Dermis blood vessel endothelial cell (primary cell): ENCODE data around the gene TTLL1. TPM values are rescaled to one million over a fixed set of nuclear protein-coding genes. Genes with fewer than 3 reads are reported as not detected.
A peak's percentile ranks its signal among the peaks of the same experiment; 100 is the strongest.
"Not testable (repeated sequence)": the region's sequence is repeated elsewhere in the genome, so short reads cannot be mapped to it uniquely, and the experiment has no call there.

Source experiments
- DNase-seq: peaks from one replicate; pipeline ENCODE4 v3.0.0; 2010
- total RNA-seq: library from RNA; depleted of rRNA; stranded (reverse); fragments of >200 nt; gene quantifications from 2 replicates; pipeline ENCODE4 v1.2.3, GENCODE V29; 2014

The TTLL1 gene
- total RNA-seq, 1 donor from 2014 or later = 11.1 TPM

DNA sequence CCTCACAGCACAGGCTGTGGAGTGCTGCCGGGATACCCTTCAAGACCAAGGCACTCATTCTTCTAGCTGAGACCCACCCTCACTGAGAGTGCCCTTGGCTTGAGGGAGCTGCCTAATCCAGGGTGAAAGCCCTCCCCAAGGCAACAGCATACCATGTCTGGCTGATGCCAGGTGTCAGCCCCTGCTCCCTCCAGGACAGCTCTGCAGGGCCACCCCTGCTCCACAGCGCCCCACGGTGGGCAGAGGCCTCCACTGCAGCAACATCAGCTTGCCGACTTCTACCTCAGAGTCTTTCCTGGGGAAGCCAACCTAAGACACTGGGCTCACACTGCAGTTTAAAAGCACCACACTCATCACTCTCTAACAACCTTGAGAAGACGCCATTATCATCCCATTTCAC is 29.0 kb downstream of the TTLL1 start:
- peak; percentile 60 for DNase-seq

DNA sequence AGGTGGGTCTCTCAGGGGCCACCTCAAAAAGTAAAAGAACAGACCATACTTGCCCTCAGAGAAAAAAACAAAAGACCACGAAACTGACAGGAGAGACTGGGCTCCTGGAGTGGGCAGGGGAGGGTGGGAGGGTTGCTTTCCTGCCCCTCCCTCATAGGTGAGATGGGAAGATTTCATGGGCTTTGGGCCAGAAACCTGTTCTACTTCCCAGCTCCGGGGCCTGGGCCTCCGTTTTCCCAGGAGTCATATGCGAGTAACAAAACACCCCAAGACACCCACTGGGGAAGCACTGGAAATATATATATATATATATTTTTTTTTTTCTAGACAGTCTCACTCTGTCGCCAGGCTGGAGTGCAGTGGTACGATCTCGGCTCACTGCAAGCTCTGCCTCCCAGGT is 31.6 kb downstream of the TTLL1 start:
- no peak for DNase-seq

DNA sequence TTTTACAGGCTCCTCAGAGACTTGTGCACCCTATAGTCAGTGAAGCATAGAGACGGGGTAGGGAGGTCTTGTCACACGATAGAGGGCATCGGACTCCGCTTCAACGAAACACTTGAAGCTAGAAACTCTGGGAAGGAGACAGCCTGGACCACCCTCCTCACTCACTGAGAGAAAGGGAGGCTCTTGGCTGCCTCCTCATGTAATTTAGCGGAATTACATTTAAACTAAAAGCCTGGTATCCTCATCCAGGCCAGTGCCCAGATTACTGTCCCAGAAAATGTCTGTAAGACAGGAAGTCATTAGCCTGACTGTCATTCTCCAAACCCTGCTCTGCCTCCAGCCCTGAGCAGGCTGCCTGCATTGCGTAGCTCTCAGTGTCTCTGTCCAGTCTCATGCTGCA is 36.0 kb downstream of the TTLL1 start:
- peak; percentile 10 for DNase-seq

DNA sequence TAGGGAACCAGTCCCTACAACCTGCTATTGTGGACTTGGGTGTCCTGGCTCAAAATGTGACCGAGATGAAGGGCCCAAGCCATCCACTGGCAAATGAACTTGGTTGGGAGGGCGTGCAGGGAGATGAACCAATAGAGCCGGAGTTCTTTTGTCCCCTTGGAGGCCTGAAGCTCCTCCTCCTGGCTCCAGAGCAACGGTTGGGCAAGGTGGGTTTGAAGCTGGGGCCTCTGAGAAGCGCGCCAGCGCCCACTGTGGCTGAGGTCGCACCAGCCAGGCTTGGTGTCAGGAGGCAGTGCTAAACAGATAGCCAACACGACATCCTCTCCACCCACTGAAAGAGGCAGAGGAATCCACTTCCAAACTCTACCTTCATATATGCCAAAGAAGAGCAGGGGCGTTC is 38.2 kb downstream of the TTLL1 start:
- peak; percentile 7 for DNase-seq

DNA sequence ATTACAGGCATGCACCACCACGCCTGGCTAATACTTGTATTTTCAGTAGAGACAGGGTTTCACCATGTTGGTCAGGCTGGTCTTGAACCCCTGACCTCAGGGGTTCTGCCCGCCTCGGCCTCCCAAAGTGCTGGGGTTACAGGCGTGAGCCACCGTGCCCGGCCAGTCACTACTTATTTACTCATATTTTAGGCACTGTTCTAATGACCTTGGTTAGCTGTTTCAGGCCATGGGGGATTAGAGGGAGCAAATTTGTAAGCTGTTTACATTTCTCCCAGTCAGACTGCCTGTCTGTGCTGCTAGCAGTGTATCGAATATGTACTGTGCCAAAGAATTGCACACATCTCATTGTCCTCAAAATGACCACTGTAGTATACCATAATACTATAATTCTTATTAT is 41.6 kb downstream of the TTLL1 start:
- DNase-seq = no peak

DNA sequence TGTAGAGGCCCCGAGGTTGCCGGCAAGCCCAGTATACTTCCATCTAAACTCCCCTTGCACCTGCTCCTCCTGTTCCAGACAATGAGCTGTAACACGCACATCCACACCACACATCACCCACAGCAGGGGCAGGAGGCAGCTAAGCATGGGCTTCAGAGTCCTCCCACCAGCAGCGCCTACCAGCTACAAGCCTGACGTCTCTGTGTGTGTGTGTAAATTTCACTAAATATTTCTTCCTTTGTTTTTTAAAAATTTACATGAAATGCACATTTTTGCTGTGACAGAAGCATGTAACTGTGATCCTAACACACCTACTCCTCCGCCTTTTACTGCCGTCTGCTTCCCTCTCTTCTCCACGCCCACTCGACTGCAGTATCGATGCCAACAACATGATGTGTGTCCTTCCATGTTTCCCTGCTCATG is 44.9 kb downstream of the TTLL1 start:
- no peak for DNase-seq

DNA sequence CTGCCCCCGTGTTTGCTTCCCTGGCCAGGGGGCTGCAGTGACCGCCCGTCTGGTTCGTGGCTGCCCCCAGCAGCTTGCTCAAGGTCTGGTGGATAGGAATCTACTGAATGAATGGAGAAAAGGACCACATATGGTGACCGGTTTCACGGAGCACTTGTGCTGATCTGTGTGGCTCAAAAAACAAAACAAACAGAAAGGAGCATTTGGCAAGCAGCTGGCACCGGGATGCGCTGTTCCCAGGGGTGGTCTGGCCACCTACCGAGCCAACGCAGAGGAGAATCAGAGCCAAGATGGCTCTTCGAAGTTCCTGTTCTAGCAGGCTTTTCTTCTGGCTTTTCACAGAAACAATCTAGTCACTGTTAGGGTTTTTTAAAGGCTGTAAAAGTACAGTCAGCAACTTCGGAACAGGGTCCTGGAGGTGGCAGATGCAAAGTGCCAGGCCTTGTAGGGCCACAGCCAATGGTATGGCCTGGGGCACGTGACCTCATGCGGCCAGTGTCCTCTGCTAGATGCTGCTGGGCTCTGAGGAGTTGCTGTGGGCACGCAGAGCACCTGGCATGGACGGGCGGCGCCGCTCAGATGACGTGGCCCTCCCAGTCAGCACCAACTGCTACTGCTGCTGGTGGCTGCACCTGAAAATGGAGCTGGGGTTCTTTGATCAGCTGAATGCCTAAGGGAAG is 47.0 kb downstream of the TTLL1 start:
- no peak for DNase-seq

DNA sequence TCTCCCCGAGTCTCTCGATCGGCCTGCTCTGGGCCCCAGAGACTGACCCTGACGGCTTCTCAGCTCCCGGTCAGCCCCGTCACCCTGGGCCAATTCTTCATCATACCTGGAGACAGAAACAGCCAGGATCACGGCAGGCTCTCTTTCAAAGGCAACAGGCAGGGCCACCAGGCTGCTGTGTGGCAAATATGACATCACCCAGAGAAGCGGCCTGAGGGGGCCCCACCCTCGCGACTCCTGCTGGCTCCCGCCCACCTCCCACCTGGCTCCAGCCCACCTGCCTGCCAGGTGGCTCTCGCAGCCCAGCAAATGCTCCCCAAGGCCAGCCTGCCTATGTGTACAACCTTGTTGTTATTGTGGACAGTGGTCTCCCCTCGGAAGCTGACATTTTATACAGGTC is 49.4 kb downstream of the TTLL1 start:
- no peak for DNase-seq

DNA sequence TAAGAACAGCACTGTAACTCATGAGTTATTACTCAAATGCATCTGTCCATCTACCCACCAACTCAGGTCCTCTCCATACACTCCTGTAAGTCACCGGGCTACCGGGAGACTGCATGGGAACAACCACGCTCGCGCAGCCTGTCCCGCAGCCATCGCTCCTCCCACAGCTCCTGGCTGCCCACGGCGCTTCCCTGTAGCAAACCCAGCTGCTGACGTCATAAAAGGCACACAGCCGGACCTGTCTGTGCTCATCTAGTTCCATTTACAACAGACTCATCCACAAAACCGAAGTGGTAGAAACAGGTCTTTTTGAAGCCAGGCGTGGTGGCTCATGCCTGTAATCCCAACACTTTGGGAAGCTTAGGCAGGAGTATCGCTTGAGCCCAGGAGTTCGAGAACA is 50.9 kb downstream of the TTLL1 start:
- no peak for DNase-seq

DNA sequence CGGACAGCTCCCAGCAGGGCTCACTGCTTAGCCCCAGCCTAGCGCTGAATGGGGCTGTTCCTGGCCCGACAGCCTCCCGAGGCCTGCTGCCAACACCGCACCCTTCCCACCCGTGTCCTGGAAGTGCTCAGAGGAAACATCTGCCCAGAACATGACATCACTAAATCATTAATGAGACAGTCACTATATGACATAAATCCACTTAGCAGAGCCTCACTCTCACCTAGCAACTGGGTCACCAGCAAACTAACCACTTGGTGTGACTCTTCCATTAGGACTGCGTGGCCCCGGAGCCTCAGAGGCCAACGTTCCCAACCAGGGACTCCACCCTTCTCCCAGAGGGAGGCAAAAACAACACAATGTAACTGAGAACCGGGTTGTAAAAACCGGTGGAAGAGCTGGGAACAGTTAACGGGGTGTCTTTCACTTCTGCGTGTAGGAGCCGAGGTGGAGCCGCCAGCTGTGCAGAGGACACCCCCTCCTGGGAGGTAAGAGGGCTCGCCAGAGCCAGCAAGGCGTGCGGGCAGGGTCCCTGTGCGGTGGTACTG is 52.8 kb downstream of the TTLL1 start:
- DNase-seq = peak; percentile 96

DNA sequence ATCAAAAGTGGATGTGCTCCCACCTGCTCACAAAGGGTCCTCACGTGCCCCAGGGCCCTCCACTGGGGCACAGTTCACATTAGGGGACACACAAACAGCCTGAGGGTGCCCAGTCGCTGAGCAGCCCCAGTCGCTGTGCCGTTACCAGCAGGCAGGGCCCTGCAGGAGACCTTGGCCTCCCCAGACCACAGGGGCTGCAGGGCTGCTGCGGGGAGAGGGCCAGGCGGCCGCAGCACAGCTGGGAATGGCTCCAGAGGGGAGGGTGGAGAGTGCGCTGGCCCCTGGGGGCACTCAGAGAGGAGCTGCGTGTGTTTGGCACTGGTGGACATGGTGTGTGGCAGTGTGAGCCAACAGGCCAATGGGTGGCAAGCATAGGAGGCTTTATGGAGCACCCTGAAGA is 53.9 kb downstream of the TTLL1 start:
- no peak for DNase-seq

DNA sequence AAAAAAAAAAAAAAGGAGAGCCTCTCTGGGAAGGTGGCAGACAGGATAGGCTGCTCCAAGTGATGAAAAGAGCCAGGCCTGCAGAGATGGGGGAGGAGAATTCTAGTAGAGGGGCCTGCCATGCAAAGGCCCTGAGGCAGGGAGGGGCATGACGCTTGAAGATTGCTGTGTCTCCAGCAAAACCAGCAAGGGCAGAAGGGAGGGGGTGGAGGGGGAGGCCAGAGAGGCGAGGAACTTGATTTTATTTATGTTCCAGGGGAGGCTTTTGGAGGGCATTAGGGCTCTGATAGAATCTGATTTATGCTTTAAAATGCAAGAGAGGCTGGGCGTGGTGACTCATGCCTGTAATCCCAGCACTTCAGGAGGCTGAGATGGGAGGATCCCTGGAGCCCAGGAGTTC is 57.6 kb downstream of the TTLL1 start:
- no peak for DNase-seq

DNA sequence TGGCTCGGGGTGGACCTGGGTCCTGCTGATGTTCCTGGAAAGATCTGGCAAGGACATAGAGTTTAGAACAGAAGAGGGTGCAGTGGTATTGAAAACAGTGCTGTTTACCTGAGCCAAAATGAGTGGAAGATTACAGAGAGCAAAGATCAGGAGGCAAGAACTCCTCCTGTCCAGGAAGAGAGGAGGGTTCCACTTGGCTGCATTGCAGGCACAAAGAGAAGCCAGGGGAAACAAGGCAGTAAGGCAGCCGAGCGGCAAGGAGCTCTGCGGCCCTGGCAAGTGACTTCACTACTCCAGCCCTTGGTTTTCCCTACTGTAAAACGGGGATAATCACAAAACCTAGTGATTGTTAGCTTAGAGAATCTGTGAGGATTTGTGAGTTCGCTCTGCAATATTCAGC is 70.6 kb downstream of the TTLL1 start:
- no peak for DNase-seq

DNA sequence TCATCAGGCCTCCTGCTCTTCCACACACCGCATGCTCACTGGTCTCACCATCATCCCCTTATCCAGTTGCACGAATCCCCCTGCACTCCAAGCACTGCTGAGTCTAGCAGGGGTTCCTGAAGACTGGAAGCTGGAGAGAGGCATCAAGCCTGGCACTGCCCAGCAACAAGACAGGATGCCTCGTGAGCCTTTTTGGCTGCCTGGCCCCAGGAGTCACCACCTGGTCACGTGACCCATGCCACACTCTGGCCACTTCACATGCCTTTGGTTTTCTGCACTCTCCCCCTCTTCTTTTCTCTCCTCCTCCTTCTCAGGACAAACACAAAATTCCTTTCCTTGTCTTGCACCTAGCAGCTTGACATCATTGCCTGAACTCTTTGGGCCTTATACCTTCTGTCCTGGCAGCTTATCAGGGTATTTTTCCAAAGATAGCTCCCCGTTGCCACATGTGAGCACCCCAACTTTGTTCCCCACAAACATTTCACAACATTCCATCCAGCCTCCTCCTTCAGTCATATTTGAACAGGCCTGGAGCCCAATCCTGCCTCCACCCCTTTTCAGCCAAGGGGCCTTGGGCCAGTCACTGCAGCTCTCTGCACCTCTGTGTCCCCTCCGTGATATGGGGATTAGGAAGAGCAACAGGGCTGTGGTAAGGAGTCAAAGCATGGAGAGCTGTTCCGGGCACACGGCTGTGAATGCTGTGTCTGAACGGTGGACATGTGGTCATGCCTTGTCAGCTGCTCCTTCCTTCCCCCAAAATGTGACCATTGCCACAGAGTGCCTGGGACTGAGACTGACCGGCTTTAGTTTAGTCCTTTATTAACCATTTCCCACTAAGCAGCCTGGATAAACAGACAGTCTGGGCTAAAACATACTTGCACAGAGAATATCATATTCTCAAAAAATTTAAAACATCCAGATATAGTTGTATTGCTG is 71.4 kb downstream of the TTLL1 start:
- DNase-seq = no peak

DNA sequence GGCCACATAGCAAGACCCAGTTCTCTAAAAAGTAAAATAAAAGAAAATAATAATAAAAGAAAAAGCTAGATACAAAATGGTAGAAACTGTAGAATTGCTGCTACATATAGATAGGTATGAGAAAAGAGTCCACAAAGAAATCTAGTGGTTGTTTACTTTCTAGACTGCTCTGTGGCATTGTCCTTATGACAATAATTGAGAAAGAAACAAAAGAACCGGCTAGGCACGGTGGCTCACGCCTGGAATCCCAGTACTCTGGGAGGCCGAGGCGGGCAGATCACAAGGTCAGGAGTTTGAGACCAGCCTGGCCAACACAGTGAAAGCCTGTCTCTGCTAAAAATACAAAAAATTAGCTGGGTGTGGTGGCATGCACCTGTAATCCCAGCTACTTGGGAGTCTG is 73.0 kb downstream of the TTLL1 start:
- not testable (repeated sequence) for DNase-seq

DNA sequence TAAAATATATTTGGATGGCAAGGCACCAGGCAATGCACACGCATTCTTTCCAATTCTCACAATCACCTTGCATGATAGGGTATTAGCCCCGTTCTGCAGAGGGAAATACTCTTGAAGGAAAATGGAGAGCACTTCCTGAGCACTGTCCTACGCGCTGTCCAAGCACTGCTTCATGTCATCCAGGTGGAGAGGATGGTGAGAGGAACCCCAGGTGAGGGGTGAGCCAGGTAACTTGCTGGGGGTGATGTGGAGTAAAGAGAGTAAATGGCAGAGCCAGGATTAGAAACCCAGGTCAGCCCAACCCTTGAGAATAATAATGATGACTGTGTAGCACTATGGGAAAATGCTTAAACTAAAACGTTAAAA is 73.5 kb downstream of the TTLL1 start:
- no peak for DNase-seq

DNA sequence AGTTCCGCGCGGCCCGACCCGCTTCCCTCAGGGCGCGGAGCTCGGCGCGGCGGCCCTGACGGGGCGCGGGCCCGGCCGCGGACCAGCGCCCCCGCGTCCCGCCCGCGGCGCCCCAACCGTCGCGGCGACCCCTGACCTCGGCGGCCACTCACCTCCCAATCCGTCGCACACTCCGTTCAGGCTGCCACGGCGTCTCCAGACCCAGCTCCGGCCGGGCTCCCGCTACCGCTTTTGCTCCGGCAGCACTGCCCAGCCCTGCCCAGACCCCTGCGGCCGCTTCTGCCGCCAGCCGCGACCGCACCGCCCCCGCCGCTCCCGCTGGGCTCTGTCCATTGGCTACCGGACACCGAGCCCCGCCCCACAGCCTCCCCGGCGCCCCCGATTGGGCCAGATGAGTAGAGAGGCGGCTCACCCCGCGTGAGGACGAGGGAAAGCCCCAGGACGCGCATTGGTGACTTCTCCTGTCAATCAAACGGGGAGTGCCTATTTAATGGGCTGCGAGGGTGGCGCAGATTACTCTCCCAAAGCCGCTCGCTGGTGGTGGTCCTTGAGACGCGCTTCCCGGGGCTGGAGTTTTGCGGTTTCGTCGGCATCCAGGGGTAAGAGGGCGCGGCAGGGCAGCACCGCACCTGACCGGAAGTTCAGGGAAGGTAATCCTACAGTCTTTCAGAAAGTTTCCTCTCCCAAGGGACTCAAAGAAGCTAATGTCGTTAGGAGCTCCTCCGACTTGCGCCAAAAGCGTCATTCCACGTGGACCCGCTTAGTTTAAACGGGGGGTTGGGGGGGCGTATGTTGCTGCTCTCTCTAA is 74.1 kb downstream of the TTLL1 start, which contains the start of gene PACSIN2:
TSS of gene PACSIN2 (minus strand) at position 281 of the 808 bp plus-strand sequence. CDS start 103,069 bp downstream, outside the sequence.
- peak; percentile 98 for DNase-seq

DNA sequence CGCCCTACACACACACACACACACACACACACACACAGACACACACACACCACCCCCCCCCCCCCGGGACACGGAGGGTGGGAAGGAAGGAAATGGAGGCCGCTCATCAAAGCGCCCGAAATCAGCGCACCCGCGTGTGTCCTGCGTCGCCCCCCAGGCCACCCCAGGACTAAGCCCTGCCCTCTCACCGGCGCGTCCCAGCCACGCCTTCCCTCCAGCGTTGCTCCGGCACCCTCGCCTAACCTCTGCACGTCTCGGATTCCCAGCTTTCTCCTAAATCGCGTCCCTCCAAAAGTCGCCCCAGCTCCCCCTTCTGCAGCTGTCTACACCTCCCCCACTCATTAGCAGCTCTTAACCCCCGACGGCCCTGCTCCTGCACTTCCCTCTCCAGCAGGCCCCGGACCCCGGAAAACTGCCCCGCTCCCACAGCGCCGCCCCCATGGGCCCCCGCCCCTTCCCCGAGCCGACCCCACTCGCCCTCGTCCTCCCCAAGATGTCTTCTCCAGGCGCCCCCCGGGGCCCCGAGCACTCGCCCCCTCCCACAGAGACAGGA is 74.8 kb downstream of the TTLL1 start:
- peak; percentile 49 for DNase-seq

DNA sequence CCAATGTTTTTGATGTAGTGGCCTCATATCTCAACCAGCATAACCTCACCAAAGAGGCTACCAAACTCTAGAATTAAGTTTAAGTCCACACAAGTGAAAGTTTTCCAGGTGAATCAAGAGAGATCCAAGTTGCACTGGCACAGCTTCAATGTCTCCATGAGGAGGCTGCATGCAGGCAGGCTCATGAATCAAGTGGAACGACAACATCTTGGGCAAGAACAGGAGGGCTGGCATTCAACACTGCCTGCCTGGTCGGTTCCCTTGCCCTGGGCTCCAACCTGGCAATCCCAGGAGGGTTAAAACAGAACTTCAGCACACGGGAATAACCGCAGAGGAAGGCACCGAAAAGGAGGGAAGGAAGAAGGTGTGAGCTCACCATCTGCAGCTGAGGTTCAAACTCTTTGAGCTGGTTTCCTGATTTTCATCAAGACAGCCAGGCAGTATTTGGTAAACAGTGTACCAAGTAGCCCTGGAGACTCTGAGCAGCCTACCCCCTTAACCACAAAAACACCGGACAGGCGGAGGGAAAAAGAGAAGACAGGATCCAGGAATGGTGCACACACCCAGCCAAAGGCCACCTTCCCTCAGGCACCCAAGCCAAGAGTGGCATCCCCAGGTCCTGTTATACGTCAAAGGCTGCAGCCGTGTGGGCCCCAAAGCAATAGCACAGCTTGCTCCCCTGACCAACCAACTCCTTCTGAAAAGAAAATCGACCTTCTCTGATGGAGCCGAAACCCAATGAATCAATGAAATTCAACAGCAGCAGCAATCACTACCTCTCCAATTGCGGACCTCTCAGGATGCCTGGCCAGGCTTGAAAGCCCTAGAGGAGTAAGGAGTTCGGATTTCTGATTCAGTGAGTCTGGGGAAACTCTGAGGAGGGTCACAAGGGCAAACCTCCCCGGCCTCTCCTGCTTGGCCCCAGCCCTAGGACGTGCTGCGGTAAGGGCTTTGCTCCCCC is 75.6 kb downstream of the TTLL1 start:
- peak; percentile 61 for DNase-seq

DNA sequence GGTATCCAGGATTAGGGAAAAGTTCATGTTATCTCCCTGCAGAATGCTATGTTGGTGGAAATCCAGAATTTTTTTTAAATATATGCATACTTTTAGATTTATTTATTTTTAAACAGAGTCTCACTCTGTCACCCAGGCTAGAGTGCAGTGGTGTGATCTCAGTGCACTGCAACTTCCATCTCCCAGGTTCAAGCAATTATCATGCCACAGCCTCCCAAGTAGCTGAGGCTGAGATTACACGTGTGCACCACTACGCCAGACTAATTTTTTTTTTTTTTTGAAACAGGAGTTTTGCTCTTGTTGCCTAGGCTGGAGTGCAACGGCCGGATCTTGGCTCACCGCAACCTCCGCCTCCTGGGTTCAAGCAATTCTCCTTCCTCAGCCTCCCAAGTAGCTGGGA is 76.8 kb downstream of the TTLL1 start:
- no peak for DNase-seq

DNA sequence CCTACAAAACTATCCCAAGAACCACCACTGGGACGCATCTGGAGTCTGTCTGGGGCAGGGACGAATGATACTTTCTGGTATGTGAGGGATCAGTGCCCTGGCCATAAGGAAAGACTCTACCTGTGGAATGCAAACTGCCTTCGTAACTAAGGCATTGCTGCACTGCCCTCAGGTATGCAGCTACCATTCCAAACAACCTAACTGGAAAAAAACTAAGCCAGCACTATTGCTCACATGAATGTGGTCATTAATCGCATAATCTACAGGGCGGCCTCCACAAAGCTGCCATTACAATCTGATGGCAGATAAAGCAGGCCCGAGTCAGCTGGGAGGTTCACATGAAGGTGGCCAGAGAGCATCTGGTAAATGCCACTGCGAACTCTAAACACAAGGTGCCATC is 78.1 kb downstream of the TTLL1 start:
- no peak for DNase-seq
